Activated CD4-positive, alpha-beta T cell treated with anti-CD3 and anti-CD28 coated beads, Interleukin-2, Interleukin-4, amounts not matched to agents 100 ng/mL and 50 ng/mL, durations not matched to agents 16 hours and 8 hours (primary cell): ENCODE measurements around the gene CHD9.

ENCODE experiments used
- DNase-seq: peaks from one replicate; pipeline ENCODE4 v3.0.0-alpha.2; 2020; ENCODE audit warnings: low spot score

CHD9 gene

GRCh38 chr16:53369921-53370320 is 315.1 kb downstream of the CHD9 start:
- DNase-seq, result no peak

- DNase-seq, result no peak
Observed at GRCh38 chr16:53370827-53371226, 316.0 kb downstream of the CHD9 start.

GRCh38 chr16:53372992-53373871 is 318.4 kb downstream of the CHD9 start:
- DNase-seq, result peak; percentile 44

GRCh38 chr16:53374800-53375199 is 320.0 kb downstream of the CHD9 start:
- DNase-seq, result no peak

- DNase-seq, result no peak
Observed at GRCh38 chr16:53378138-53378537, 323.3 kb downstream of the CHD9 start.
